NT2/D1 (cell line): Measurements from ENCODE around the gene RNF223.

ENCODE experiments used
- SUZ12 ChIP-seq: IDR thresholded peaks from 2 replicates; pipeline ENCODE4 v1.6.1; 2011; ENCODE audit not compliant: insufficient read length, insufficient read depth; ENCODE audit errors: extremely low read depth
- YY1 ChIP-seq: IDR thresholded peaks from 2 replicates; pipeline ENCODE4 v1.6.1; 2011; ENCODE audit not compliant: insufficient read length, insufficient read depth
- ZNF274 ChIP-seq: IDR thresholded peaks from 2 replicates; pipeline ENCODE4 v1.6.1; 2011; ENCODE audit warnings: mild to moderate bottlenecking, low read depth, low read length

DNA sequence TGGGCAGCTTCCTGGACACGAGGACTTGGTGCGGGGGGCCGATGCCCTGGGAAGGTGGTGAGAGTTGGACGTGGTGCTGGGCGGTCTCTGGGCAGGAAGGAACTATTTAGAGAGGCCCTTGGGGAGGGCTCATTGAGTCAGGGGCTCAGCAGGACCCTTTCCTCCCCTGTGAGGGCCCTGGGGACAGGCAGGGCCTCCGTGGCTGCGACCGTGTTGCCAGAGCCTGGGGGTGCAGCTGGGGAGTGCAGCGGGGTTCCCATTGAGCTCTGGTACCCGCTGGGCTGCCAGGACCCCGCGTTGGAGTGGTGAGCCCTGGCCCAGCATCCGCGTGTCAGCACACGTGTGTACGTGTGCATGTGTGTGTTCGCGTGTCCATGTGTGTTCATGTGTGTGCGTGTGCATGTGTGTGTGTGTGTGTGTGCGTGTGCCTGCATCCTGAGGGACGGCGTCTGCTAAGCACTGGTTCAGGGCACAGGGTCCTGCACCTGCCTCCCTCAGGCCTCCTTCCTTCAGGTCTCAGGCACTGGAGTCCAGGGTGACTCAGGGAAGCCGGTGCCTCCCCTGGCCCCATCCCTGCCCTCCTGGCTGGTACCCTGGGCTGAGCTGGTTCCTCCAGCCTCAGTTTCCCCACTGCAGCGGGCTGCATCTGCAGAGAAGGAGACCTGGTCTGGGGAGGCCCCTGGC is 10.7 kb downstream of the RNF223 start:
- TF ChIP-seq SUZ12 (no peak), ZNF274 (no peak), YY1 (no peak)
